Loucy (cell line): Measurements from ENCODE around the gene MYH9.
"Not testable (repeated sequence)": the region's sequence is repeated elsewhere in the genome, so short reads cannot be mapped to it uniquely, and the experiment has no call there.

Source experiments
- H2AFZ ChIP-seq: fragments of 200-600 bp; sonication (generic); 2 replicates; pipeline ENCODE4 v1.6.0; 2016; ENCODE audit warnings: antibody characterized with exemption, mild to moderate bottlenecking, low read length, moderate library complexity
- H3F3A ChIP-seq: fragments of 200-600 bp; 2 replicates; pipeline ENCODE4 v1.6.0; 2016; ENCODE audit warnings: antibody characterized with exemption, low read depth, mild to moderate bottlenecking
- H3K27me3 ChIP-seq: fragments of 200-600 bp; sonication (generic); 2 replicates; pipeline ENCODE4 v1.6.1; 2014; ENCODE audit warnings: low read length, mild to moderate bottlenecking; ENCODE audit not compliant: insufficient read depth, poor library complexity, severe bottlenecking
- H3K36me3 ChIP-seq: fragments of 200-600 bp; sonication (generic); 2 replicates; pipeline ENCODE4 v1.6.1; 2016; ENCODE audit warnings: low read length; ENCODE audit not compliant: insufficient read depth
- H3K4me1 ChIP-seq: fragments of 200-600 bp; sonication (generic); 2 replicates; pipeline ENCODE4 v1.5.1; 2014; ENCODE audit warnings: low read length, mild to moderate bottlenecking; ENCODE audit not compliant: insufficient read depth, poor library complexity, severe bottlenecking
- H3K4me2 ChIP-seq: fragments of 200-600 bp; sonication (generic); 2 replicates; pipeline ENCODE4 v1.6.0; 2014; ENCODE audit warnings: antibody characterized with exemption, low read length, low read depth, mild to moderate bottlenecking; ENCODE audit not compliant: poor library complexity, severe bottlenecking
- H3K4me3 ChIP-seq: fragments of 200-600 bp; sonication (generic); 2 replicates; pipeline ENCODE4 v1.5.1; 2014; ENCODE audit warnings: low read length, mild to moderate bottlenecking, mixed read lengths; ENCODE audit not compliant: poor library complexity, severe bottlenecking
- H3K79me2 ChIP-seq: fragments of 200-600 bp; sonication (generic); 2 replicates; pipeline ENCODE4 v1.6.1; 2014; ENCODE audit warnings: low read length; ENCODE audit not compliant: insufficient read depth
- H3K9ac ChIP-seq: fragments of 200-600 bp; sonication (generic); 2 replicates; pipeline ENCODE4 v1.6.0; 2014; ENCODE audit warnings: mild to moderate bottlenecking, low read depth, low read length, moderate library complexity; ENCODE audit not compliant: poor library complexity, severe bottlenecking
- H3K9me2 ChIP-seq: fragments of 200-600 bp; sonication (generic); replicated peaks from 2 replicates; pipeline ENCODE4 v1.6.1; 2016; ENCODE audit warnings: low read depth, low read length, mixed read lengths
- H3K9me3 ChIP-seq: fragments of 200-600 bp; sonication (generic); 2 replicates; pipeline ENCODE4 v1.6.1; 2014; ENCODE audit warnings: mild to moderate bottlenecking, antibody characterized with exemption, low read length, low read depth; ENCODE audit not compliant: insufficient read depth
- H4K20me1 ChIP-seq: fragments of 200-600 bp; sonication (generic); 2 replicates; pipeline ENCODE4 v1.6.0; 2014; ENCODE audit warnings: antibody characterized with exemption, low read length, mild to moderate bottlenecking; ENCODE audit not compliant: insufficient read depth, poor library complexity, severe bottlenecking
- CTCF ChIP-seq: fragments of 200-600 bp; sonication (generic); conservative IDR thresholded peaks from 2 replicates; pipeline ENCODE4 v1.5.1; 2014; ENCODE audit warnings: mild to moderate bottlenecking, antibody characterized with exemption, low read length
- EZH2phosphoT487 ChIP-seq: fragments of 200-600 bp; IDR thresholded peaks from 2 replicates; pipeline ENCODE4 v1.6.1; 2018; ENCODE audit warnings: antibody characterized with exemption, mild to moderate bottlenecking, moderate library complexity, borderline replicate concordance

MYH9 gene

GRCh38 chr22:36425977-36426523, 38.3 kb upstream of the MYH9 start:
- Histone ChIP-seq H3K9ac (peak overlapping the region; percentile 43), H3K9me3 (no peaks in the 10 kb centered on the region), H3K9me2 (no peaks in the 10 kb centered on the region), H2AFZ (no peak overlapping the region), H3F3A (no peaks in the 10 kb centered on the region), H3K4me3 (no peak overlapping the region), H3K79me2 (no peaks in the 10 kb centered on the region), H3K27me3 (no peaks in the 10 kb centered on the region), H3K36me3 (no peaks in the 10 kb centered on the region), H4K20me1 (no peaks in the 10 kb centered on the region), H3K4me1 (peaks cover 32% of the 10 kb centered on the region), H3K4me2 (peak overlapping the region; percentile 35)
- no peak for TF ChIP-seq EZH2phosphoT487
- TF ChIP-seq CTCF = no peak

GRCh38 chr22:36424901-36425579, 37.3 kb upstream of the MYH9 start:
- Histone ChIP-seq H3K9me2 (no peaks in the 10 kb centered on the region), H3K4me3 (no peak overlapping the region), H3F3A (no peaks in the 10 kb centered on the region), H3K4me2 (peak overlapping the region; percentile 1), H3K79me2 (no peaks in the 10 kb centered on the region), H3K36me3 (no peaks in the 10 kb centered on the region), H3K9ac (peak overlapping the region; percentile 50), H2AFZ (no peak overlapping the region), H3K4me1 (peaks cover 32% of the 10 kb centered on the region), H3K27me3 (no peaks in the 10 kb centered on the region), H3K9me3 (no peaks in the 10 kb centered on the region), H4K20me1 (no peaks in the 10 kb centered on the region)
- TF ChIP-seq EZH2phosphoT487 (no peak), CTCF (no peak)

- H3K27me3 ChIP-seq, H2AFZ ChIP-seq, H4K20me1 ChIP-seq, H3F3A ChIP-seq, H3K9me3 ChIP-seq, H3K36me3 ChIP-seq, H3K9ac ChIP-seq, H3K79me2 ChIP-seq, H3K9me2 ChIP-seq, H3K4me3 ChIP-seq: not testable (repeated sequence)
- Histone ChIP-seq H3K4me2 (peak overlapping the region; percentile 1), H3K4me1 (peaks cover 32% of the 10 kb centered on the region)
Observed at GRCh38 chr22:36424466-36424865, 36.7 kb upstream of the MYH9 start.
